ENCODE measurements around the gene EVC2. TPM values are rescaled to one million over a fixed set of nuclear protein-coding genes. Genes with fewer than 3 reads are reported as not detected.

The EVC2 gene
- total and polyA plus RNA-seq, 10 of the 15 experiments (the other 5 are each of a cell fraction or from before 2014, with no cell fraction given): 0.34 to 10.4 (median 5.6) TPM

- ChIA-PET CTCF (no interaction called here), RAD21 (ENCODE audit: unreplicated experiment) (no interaction called here), SMC1A (ENCODE audit: uncharacterized antibody, unreplicated experiment) (no interaction called here), POLR2A (interaction anchor here (1.2 kb wide), 1 partner anchor 12 kb away, joined by 3 read pairs; no protein-coding TSS in a partner anchor)
- H3K4me2 ChIP-seq (ENCODE audit: control insufficient read depth, insufficient read depth): no peak overlapping the region
- H3K27me3 ChIP-seq (replicated peaks in 1 of 2; ENCODE audit: control insufficient read depth in 2 of 2, insufficient read depth in 2 of 2, low read length in 1 of 2): no peaks in the 10 kb centered on the region
- peaks cover 3% of the 10 kb centered on the region; the same call in 1 of the 2 replicates for H3K4me1 ChIP-seq (ENCODE audit: control insufficient read depth, insufficient read depth, low read length)
- intact Hi-C loops (cut with micrococcal nuclease; ENCODE audit: unreplicated experiment) (no loop called here), in situ Hi-C loops (cut with MboI) (no loop called here)
- no TSS peak for BruUV-seq (replicated peaks)
- no peak for TF ChIP-seq POU2F2 (IDR thresholded peaks at IDR 0.05; ENCODE audit: borderline replicate concordance, low read depth, low read length)
- TF ChIP-seq KAT2A (conservative IDR thresholded peaks at IDR 0.05; ENCODE audit: control insufficient read depth, low read depth, low read length): no peak
- TF ChIP-seq, protein P1, sequence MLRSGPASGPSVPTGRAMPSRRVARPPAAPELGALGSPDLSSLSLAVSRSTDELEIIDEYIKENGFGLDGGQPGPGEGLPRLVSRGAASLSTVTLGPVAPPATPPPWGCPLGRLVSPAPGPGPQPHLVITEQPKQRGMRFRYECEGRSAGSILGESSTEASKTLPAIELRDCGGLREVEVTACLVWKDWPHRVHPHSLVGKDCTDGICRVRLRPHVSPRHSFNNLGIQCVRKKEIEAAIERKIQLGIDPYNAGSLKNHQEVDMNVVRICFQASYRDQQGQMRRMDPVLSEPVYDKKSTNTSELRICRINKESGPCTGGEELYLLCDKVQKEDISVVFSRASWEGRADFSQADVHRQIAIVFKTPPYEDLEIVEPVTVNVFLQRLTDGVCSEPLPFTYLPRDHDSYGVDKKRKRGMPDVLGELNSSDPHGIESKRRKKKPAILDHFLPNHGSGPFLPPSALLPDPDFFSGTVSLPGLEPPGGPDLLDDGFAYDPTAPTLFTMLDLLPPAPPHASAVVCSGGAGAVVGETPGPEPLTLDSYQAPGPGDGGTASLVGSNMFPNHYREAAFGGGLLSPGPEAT (IDR thresholded peaks at IDR 0.05; ENCODE audit: low read depth): no peak
- no peak for TF ChIP-seq PAX5 (IDR thresholded peaks at IDR 0.05; ENCODE audit: borderline replicate concordance, low read depth, low read length)
- TF ChIP-seq TARDBP (IDR thresholded peaks at IDR 0.05; ENCODE audit: borderline replicate concordance): no peak
- no peak for TF ChIP-seq POLR2A (IDR thresholded peaks at IDR 0.05; ENCODE audit: low read depth, low read length)
- TF ChIP-seq, protein P2, sequence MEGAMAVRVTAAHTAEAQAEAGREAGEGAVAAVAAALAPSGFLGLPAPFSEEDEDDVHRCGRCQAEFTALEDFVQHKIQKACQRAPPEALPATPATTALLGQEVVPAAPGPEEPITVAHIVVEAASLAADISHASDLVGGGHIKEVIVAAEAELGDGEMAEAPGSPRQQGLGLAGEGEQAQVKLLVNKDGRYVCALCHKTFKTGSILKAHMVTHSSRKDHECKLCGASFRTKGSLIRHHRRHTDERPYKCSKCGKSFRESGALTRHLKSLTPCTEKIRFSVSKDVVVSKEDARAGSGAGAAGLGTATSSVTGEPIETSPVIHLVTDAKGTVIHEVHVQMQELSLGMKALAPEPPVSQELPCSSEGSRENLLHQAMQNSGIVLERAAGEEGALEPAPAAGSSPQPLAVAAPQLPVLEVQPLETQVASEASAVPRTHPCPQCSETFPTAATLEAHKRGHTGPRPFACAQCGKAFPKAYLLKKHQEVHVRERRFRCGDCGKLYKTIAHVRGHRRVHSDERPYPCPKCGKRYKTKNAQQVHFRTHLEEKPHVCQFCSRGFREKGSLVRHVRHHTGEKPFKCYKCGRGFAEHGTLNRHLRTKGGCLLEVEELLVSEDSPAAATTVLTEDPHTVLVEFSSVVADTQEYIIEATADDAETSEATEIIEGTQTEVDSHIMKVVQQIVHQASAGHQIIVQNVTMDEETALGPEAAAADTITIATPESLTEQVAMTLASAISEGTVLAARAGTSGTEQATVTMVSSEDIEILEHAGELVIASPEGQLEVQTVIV (IDR thresholded peaks at IDR 0.05; ENCODE audit: borderline replicate concordance, partially characterized antibody): no peak
- TF ChIP-seq MEF2A (IDR thresholded peaks at IDR 0.05; ENCODE audit: insufficient read depth, low read depth, low read length): no peak
- no peak for TF ChIP-seq RFX5 (IDR thresholded peaks at IDR 0.05; ENCODE audit: low read depth, low read length)
- no peak for TF ChIP-seq ASH2L (IDR thresholded peaks at IDR 0.05; ENCODE audit: borderline replicate concordance, low read depth)
- no peak for TF ChIP-seq MXI1 (IDR thresholded peaks at IDR 0.05; ENCODE audit: low read depth, low read length)
- no peak for FAIRE-seq
- H2AFZ ChIP-seq (ENCODE audit: control insufficient read depth, low read depth, low read length): no peak overlapping the region
- H3K9me3 ChIP-seq (replicated peaks; ENCODE audit: control insufficient read depth, insufficient read depth, low read length): peaks cover 5% of the 10 kb centered on the region; the same call in 2 of the 3 replicates
- no peak overlapping the region for H3K27ac ChIP-seq (ENCODE audit: control insufficient read depth, insufficient read depth)
- H3K4me3 ChIP-seq: no peak overlapping the region
- H3K9ac ChIP-seq (ENCODE audit: control insufficient read depth, insufficient read depth, low read length): no peak overlapping the region
- WGBS (ENCODE audit: insufficient coverage, insufficient replicate concordance, low lambda C conversion rate, missing lambda C conversion rate): 0% methylated on average over 2 of the region's 3 CpGs
- H4K20me1 ChIP-seq (ENCODE audit: control insufficient read depth, insufficient read depth): no peaks in the 10 kb centered on the region
- ATAC-seq: no peak
- H3K36me3 ChIP-seq (ENCODE audit: control insufficient read depth in 2 of 2, insufficient read depth in 2 of 2, low read length in 1 of 2): peaks cover 0 to 4% of the 10 kb centered on the region in 2 experiments; a peak in 1 of 4 replicates
- peaks cover 9% of the 10 kb centered on the region for H3K79me2 ChIP-seq (ENCODE audit: control insufficient read depth, insufficient read depth, low read length)
- no peak for DNase-seq (ENCODE audit: low read depth, low spot score)
Observed at GRCh38 chr4:5720980-5721379, 12.6 kb upstream of the EVC2 start.

All from GM12878 (cell line).